GM19452 (cell line): ENCODE measurements around the gene COL6A1.

Experiments used
- ATAC-seq: cut with Tn5 transposase; IDR thresholded peaks from one replicate; pipeline ENCODE4 v1.9.1; 2021; ENCODE audit not compliant: unreplicated experiment

COL6A1 gene

DNA sequence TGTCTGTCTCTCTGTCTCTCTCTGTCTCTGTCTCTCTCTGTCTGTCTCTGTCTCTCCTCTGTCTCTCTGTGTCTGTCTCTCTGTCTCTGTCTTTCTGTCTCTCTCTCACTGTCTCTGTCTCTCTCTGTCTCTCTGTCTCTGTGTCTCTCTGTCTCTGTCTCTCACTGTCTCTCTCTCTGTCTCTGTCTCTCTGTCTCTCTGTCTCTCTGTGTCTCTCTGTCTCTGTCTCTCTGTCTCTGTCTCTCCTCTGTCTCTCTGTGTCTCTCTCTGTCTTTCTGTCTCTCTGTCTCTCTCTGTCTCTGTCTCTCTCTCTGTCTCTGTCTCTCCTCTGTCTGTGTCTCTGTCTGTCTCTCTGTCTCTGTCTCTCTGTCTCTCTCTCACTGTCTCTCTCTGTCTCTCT lies 873 bp upstream of the COL6A1 start:
- ATAC-seq, result no peak

DNA sequence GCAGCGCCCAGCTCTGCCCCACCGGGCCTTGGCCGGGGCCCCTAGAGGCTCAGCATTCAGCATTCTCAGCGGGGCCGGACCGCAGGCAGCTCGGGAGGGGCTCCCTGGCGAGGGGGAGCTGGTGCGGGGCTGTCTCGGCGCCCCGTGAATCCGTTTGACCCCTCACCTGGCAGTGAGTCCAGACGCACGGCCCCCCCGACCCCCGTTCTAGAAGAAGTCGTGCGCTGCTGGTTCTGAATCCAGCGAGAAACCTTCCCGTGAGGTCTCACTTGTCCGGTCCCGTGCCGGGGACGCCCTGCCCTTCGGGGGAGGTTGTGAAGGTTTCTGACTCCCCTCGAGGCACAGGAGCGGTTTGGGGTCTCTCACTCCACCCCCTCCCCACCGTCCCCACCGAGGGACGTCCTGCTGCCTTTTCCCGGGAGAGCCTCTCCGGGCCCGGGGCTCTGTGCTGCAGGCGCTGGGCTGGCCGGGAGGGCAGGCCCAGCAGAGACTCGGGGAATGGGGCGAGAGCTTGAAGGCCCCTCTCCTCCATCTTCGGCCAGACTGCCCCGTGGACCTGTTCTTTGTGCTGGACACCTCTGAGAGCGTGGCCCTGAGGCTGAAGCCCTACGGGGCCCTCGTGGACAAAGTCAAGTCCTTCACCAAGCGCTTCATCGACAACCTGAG lies 655 bp downstream of the COL6A1 start:
- no peak for ATAC-seq

DNA sequence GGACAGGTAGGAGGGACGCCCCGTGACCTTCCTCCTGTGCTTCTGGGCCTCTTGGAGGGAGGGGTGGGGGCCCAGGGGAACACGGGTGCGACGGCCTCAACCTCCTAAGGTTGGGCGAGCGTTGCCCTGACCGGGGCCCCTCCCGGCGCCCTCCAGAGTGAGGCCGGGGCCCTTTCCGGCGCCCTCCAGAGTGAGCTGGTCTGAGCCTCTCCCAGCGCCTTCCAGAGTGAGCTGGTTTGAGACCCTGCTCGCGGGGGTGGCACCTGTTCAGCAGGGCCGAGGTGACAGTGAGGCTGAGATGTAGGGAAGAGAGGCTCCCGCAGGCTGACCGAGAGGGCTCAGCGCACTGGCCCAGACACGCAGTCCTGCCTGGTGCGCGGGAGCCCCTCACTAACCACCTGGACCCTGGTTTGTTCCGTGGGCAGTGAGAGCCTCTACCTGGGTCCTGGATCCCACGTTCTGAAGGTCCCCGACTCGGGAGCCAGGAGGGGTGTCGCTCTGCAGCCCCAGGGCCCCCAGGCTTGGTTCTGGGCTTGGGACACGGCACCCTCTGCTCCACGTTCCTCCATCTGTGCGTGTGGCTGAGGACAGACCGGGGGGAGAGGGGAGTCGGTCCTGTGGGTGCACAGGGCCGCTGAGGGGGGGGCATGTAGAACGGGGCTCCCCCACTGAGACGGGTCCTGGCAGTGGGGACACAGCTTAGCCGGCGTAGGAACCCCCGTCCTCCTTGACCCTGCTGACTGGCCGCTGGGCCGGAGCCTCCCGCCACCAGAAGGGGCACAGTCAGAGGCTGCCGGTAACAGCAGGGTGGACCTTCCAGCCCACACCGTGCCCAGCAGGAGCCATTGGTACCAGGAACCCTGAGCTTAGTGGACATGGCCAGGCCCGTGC lies 1.4 kb downstream of the COL6A1 start:
- ATAC-seq, result no peak

DNA sequence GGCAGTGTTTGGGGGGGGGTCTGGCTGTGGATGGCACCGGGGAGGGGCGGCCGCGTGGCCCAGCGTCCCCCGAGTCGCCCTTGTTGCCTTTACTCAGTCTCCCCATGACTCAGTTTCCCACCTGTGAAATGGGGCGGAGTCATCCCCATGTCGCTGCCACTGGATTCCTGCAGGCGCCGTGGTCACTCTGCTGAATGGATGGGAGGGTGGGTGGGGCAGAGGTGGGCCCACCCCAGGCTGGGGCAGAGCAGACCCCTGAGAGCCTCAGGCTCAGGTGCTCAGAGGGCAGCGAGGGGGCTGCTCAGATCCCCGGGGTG lies 2.0 kb downstream of the COL6A1 start:
- ATAC-seq, result no peak

DNA sequence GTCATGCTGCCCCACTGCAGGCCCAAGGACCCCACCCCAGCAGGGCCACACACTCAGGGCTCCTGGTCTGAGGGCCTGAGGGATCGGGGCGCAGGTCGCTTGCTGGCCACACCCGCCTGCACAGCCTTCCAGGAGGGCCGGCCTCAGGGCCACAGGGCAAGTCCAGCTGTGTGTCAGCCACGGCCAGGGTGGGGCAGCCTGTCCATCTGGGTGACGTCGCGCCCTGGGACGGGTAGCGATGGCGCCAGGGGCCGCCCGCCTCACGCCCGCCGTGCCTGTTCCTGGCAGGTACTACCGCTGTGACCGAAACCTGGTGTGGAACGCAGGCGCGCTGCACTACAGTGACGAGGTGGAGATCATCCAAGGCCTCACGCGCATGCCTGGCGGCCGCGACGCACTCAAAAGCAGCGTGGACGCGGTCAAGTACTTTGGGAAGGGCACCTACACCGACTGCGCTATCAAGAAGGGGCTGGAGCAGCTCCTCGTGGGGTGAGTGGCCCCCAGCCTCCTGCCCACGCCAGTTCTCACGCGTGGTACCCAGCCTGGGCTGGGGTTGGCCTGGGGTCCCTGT lies 2.5 kb downstream of the COL6A1 start:
- ATAC-seq, result no peak

DNA sequence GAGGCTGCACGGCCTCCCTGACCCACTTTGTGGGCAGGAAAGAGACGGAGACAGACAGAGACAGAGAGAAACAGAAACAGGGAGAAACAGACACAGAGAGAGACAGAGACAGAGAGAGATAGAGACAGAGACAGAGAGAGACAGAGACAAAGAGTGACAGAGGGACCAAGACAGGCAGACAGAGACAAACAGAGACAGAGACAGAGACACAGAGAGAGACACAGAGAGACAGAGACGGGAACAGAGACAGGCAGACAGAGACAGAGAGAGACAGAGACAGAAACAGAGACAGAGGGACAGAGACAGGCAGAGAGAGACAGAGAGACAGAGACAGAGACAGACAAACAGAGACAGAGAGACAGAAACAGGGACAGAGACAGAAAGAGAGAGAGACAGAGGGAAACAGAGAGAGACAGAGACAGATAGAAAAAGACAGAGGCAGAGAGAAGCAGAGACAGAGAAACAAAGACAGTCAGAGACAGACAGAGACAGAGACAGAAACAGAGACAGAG lies 3.1 kb downstream of the COL6A1 start:
- no peak for ATAC-seq

DNA sequence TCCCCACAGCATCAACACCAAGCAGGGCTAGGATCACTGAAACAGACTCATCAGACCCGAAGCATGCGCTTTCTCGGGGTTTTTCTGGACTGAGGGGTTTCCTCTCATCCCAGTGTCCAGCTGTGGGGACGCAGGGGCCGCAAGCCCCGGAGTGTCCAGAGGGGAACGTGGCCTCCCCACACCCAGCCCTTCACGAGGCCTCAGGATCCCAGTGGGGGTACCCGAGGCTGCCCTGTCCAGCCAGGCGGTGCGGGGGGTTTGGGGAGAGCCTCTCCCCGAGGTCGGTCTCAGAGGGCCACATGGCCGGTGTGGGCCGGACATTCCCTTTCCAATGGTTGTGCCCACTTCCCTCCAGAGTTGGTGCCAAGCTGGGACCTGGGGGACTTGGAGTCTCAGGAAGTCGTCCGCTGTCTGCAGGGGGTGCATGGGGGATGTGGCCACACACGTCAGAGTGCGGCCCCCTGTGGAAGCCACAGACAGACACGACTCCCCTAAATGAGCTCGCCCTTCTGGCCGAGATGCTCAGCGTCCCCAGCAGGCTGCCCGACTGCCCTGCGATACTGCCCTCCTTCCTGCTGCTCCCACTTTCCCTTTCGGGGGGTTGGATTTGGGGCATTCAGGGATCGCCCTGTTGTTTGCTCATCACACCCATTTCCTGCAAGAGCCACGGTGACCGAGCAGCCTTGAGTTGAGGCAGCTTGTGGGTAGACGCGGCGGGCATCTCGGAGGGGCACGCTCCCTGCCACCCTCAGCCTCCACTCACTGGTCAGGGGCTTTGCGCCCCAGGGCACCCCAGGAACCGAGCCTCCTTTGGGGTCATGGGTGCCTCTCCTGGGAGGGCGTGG lies 4.1 kb downstream of the COL6A1 start:
- ATAC-seq, result no peak

DNA sequence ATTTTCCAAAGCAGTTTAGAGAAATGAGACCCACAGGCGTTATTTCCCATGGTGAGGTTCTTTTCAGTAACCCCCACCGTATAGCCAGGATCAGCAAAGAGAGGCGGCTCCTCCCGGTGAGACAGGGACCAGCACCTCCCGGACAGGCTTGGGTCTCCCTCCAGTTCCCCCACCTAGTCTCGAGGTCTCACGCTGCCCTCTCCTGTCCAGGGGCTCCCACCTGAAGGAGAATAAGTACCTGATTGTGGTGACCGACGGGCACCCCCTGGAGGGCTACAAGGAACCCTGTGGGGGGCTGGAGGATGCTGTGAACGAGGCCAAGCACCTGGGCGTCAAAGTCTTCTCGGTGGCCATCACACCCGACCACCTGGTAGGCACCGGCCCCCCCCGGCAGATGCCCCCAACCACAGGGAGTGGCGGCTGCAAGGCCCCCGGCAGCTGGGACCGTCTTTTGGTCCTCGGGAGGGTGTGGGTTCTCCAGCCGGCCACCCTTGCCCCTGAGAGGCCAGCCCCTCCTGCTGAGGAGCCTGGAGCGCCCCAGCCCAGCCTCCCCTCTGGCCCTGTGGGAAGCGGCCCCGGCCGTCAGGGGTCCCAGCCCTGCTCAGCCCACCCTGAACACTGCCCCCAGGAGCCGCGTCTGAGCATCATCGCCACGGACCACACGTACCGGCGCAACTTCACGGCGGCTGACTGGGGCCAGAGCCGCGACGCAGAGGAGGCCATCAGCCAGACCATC lies 4.9 kb downstream of the COL6A1 start:
- ATAC-seq, result no peak

DNA sequence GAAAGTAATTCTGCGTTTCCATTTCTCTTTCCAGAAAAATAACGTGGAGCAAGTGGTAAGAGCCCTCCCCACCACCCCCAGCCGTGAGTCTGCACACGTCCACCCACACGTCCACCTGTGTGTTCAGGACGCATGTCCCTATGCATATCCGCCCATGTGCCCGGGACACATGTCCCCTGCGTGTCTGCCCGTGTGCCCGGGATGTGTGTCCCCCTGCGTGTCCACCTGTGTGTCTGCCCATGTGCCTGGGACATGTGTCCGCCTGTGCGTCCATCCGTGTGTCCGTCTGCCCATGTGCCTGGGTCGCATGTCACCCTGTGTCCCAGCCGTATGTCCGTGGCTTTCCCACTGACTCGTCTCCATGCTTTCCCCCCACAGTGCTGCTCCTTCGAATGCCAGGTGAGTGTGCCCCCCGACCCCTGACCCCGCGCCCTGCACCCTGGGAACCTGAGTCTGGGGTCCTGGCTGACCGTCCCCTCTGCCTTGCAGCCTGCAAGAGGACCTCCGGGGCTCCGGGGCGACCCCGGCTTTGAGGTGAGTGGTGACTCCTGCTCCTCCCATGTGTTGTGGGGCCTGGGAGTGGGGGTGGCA lies 5.6 kb downstream of the COL6A1 start:
- ATAC-seq, result no peak

DNA sequence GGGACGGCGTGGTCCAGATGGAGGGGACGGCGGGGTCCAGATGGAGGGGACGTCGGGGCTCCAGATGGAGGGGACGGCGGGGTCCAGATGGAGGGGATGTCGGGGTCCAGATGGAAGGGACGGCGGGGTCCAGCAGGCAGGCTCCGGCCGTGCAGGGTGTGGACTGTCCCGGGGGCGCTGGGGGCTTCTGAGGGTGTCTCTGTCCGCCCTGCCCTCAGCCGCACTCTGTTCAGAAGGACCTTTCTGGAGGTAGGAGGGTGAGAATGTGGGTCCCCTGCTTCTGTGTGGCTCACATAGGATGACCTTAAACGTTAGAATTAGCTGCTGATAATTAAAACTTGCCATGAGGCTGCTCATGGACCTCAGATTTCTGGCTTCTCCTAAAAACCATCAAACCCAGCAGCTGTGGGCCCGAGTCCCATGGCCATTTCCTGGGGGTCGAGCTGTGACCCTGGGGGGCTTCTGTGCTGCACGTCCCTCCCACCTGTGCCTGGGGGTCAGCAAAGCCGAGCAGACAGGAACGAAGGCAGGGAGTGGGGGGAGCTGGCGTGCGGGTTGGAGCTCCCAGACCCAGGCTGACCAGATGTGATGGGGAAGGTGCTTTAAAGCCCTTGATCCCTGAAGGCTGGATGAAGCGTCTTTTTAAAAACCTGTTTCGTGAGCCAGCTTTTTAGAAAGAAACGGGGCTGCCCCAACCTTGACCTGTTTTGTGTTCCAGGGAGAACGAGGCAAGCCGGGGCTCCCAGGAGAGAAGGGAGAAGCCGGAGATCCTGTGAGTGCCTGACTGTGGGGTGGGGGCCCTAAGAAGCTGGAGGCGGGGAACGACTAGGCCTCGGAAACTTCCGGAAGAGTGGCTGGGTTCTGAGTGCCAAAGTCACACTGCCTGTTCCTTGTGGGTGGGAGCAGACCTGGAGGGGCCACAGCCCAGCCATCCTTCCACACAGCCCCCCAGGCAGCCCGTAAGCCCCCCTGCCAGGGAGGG lies 7.1 kb downstream of the COL6A1 start:
- no peak for ATAC-seq

DNA sequence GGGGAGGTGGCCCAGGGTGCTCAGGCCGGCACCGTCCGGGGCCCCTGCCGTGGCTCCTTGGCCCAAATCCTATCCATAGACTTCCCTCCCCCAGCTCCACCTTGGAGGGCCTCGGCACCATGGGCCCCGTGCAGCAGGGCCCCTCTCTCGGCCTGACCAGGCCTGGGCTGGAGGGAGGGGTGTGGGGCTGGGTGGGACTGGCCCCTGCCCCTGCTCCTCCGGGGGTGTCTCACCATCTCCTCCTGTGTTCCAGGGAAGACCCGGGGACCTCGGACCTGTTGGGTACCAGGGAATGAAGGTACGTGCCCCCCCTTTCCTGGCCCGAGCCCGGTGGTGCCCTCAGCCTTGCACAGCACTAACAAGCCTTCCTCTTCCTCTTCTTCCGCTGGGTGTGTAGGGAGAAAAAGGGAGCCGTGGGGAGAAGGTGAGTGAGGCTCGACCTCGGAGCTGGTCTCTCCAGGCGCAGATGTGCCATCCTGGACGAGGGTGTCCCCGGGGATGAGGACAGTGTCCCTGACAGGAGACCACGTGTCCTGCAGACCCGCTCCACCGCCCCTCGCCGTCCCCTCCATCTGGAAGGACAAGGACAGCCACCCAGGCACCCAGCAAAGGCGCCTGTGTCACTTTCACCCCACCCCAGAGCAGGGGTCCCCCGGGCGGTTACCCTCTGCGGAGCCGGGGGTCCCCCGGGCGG lies 7.9 kb downstream of the COL6A1 start:
- ATAC-seq, result no peak

DNA sequence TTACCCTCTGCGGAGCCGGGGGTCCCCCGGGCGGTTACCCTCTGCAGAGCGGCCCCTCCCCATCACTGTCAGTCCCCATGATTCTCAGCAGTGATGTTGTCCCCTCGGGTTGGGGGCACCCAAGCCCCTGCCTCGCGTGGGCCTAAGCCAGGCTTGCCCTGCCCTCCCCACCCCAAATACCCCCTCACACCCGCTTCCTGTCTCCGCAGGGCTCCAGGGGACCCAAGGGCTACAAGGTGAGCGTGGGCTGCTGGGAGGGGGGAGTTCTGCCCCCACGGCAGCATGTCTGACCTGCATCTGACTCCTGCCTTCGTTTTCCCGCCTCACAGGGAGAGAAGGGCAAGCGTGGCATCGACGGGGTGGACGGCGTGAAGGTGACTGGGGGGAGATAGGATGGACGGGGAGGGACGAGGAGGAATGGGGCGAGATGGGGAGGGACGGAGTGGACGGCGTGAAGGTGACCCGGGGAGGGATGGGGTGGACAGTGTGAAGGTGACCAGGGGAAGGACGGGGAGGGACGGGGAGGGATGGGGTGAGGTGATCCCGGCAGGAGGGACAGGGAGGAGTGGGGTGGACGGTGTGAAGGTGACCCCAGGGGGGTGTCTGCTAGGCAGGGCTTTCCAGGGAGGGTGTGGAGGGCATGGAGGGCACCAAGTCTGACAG lies 8.6 kb downstream of the COL6A1 start:
- no peak for ATAC-seq

DNA sequence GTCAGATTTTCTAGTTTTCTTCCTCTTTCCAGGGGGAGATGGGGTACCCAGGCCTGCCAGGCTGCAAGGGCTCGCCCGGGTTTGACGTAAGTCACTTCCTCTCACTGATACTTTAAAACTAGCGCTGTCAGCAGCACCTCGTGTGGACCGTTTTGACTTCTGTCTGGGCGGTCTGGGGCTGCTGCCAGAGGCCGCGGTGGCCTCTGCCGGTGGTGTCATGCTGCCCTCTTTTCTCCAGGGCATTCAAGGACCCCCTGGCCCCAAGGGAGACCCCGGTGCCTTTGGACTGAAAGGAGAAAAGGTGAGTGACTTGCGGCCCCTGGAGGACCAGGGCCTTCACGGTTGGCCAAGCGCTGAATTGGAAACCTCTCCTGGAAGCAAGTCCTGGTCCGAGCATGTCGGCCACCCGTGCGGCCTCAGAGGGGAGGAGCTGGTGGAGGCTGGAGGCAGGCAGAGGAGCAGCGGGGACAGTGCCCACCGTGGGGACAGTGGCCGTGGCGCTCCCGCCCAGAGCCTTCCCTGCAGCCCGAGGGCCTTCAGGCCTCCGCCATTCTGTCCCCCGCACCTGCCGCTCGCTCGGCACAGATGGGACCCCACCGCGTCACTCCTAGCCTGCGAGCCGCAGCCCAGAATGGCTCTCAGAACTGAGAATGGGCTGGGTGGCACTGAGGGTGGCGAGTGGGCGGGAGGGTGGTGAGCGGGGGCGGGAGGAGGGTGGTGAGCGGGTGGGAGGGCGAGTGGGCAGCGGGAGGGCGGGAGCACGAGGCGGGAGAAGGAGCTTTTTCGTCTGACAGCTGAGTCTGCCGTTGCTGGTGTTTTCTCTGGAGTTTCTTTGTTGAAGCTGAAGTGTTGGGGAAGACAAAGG lies 9.4 kb downstream of the COL6A1 start:
- ATAC-seq, result no peak

DNA sequence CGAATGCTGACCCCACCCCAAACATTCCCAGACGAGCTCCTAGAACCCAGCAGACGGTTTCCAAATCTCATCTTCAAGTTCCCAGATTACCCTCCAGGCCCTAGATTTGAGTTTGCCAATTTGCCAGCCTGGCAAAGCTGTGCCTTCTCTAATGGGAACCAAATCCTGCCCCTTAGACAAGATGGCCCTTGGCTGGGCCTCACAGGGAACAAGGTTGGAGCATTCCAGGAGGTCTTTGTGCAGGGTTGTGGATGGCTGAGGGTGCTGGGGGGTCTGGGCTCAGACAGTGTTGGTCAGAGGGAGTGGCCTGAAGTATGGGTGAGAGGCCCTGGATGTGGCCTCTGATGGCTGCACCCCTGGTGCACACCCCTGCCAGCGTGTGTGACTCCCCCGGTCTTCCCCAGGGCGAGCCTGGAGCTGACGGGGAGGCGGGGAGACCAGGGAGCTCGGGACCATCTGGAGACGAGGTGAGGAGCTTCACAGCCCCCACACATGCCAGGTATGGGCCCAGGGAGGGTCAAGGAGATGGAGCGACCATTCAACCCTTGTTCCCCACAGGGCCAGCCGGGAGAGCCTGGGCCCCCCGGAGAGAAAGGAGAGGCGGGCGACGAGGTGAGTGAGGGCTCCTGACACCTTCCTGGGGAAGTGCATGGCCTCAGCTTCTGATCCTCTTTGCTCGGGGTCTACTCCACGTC lies 10.2 kb downstream of the COL6A1 start:
- no peak for ATAC-seq

DNA sequence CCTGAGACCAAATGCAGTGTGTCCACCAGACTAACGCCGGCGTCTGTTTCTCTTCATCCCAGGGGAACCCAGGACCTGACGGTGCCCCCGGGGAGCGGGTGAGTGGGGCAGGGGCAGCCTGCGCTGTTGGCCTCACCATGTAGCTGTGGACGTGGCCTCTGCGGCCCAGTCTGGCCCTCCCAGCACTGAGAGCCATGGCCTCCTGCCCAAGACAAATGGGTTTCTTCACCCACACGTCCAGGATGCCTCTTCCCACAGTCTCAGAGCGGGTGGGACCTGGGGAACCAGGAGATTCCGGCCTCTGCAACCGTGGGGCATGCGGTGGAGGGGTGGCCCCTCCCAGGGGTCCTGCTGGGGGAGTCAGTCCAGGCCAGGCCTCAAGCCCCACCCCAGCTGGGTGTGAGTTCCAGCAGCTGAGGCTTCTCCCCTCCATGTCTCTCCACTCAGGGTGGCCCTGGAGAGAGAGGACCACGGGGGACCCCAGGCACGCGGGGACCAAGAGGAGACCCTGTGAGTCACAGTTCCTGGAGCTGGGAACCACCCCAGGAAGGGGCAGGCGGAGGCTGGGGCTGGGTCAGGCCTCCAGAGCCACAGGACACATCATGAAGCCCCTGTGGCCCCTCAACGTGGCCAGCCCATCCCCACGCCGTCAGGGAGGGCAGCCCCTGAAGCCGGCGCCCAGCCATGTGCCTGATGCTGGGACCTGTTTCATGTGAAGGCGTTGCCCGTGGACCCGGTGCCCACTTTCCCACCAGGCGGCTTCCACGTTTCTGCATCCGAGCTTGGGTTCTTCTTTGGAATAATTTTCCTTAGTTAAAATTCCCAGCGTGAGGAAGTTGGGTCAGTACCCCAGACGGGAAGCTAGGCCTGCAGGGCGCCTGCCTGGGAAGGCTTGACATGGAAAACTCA lies 11.0 kb downstream of the COL6A1 start:
- ATAC-seq, result no peak
